ENCODE results near the gene MEST.
A peak's percentile ranks its signal among the peaks of the same experiment; 100 is the strongest.
"Not testable (repeated sequence)": the region's sequence is repeated elsewhere in the genome, so short reads cannot be mapped to it uniquely, and the experiment has no call there.

MEST gene

GRCh38 chr7:130486114-130486953, 5.6 kb upstream of the MEST start:
- DNase-seq = peak; percentile 92

DNA sequence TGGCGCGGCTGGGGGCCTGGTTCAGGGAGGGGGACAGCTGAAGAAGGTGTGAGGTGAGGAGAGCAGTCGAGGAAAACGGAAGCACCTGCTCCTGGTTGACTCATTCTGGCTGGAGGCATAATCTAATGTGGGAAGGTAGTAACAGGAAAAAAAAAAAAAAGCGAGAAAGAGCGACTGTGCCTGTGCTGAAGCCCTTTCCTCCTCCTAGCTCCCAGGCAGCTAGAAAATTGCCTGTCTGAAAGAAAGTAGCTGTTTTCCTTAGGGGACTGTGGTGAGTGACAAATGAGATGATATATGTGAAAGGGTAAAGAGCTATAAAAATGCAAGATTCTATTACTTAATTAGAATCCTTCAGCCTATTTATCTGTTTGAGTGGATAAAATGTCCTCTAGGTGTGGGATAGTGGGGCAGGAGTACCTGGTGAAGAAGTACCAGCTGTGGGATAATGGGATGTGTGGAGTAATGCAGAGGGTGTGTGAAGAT, 4.9 kb upstream of the MEST start:
- peak; percentile 49 for DNase-seq

- no peak for DNase-seq
Observed at GRCh38 chr7:130488392-130489139, 3.3 kb upstream of the MEST start.

DNA sequence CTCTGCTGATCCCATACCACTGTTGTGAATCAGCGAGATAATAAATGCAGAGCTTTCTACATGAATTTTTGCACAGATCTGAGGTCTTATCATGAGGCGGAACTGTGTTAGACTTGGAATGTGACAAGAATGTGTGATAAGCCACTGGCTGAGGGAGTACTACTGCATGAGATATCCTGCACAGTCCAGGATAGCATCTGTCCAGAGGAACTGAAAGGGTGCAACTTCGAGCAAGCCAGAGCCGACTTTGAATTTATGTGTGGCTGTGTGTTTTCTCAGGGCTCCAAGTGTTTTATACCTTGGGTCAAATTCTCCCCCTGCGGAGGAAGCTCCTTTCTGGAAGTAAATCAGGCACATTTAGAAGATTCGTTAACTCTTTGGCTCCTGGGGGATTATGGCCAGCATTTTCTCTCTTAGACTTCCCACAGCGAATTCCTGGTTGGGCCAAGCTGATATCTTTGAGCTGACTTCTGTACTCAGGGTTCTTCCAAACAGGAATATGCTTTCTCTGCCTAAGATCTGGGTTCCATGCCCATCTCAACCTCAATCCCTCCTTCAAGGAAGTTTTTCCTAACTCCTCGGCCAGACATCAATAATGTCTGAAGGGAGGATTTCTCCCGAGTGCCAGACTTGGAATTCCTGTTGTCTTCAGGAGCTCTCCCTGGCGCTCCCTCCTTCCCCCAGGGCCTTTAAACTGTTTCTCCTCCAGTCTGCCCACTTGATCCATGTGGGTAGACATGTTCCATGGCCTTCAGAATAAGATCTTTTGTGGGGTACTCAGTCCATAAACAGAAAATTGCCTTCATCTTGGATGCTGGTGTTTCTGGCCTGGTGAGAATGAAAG, 2.5 kb upstream of the MEST start:
- no peak for DNase-seq

- DNase-seq = no peak
Observed at GRCh38 chr7:130490311-130490791, 1.5 kb upstream of the MEST start.

GRCh38 chr7:130490888-130491804, 739 bp upstream of the MEST start:
- DNase-seq = no peak

- no peak for DNase-seq
Observed at GRCh38 chr7:130492523-130493274, 814 bp downstream of the MEST start.

DNA sequence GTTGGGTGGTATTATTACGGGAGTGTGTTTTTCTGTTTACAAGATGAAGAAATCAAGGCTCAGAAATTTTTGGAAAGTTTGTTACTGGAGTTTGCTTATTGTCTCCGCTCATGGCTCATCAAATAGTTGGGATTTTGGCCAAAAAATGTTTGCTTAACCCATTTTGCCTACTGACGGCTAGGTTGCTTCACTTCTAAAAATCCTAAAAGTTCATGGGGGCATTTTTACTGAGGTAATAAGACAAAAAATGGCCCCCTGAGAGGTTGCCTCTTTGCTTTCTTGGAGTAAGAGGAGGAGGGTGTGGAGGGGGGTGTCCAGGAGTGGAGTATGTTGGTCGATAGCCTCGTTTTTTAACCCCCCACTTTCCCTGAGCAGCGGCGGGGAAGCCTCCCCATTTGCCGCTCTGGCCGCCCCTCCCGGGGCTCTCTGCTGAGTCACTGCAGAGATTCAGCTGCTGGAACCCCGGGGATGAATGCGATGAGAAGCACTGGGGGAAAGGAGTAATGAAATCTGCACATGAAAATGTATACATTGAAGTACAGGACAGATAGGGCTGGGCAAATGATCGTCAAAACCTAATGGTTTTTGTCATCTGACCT, 1.5 kb downstream of the MEST start:
- DNase-seq = peak; percentile 11

- no peak for DNase-seq
Observed at GRCh38 chr7:130494431-130494858, 2.6 kb downstream of the MEST start.

- no peak for DNase-seq
Observed at GRCh38 chr7:130500463-130500862, 8.6 kb downstream of the MEST start.

DNA sequence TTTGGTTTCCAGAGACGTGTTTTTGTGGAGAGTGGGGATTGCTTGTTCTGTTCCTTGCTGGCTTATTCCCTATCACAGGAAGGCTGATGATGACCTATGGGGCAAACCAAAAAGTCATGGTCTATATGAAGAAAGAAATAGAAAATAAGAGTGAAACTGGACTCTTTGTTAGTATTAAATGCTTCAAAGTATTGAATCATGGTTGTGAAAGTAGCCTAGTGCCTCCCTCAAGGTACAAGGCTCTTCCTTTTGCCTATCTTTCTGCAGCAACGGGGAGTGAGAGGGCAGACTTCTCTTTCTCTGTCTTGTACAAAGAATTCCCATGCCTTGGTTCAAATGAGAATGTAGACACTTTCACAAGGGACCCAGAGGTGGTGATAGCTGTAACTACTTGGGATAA, 9.0 kb downstream of the MEST start:
- no peak for DNase-seq

- no peak for DNase-seq
Observed at GRCh38 chr7:130505753-130506152, 13.9 kb downstream of the MEST start.

DNA sequence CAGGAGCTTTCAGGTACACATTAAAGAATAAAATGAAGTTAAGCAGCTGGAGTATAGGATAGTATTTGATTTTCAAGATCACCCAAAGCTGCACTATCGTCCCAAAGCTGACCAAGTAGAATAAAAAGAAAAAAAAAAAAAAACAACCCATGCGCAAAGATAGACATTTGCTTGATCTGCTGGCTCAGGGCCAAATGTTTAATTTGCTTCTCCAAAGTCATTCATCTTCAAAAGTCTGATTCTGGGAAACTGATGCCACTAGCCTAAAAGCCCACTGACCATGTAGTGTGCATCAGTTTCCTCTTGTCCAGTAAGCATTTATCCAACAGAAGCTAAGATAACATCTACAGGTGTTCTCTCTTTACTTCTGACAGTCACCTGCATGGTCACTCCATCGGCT, 14.5 kb downstream of the MEST start:
- DNase-seq = no peak

DNA sequence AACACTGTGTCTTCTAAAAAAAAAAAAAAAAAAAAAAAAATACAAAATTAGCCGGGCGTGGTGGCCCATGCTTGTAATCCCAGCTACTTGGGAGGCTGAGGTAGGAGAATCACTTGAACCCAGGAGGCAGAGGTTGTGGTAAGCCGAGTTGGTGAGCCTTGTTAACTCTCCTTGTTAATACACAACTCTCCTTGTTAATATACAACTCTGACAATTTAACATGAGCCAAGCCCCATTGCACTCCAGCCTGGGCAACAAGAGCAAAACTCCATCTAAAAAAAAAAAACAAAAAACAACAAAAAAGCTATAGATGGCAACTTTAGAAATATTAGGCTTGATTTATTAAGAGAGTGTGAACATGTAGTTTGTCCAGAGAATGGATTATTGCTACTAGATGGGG, 20.2 kb downstream of the MEST start:
- DNase-seq = not testable (repeated sequence)

DNA sequence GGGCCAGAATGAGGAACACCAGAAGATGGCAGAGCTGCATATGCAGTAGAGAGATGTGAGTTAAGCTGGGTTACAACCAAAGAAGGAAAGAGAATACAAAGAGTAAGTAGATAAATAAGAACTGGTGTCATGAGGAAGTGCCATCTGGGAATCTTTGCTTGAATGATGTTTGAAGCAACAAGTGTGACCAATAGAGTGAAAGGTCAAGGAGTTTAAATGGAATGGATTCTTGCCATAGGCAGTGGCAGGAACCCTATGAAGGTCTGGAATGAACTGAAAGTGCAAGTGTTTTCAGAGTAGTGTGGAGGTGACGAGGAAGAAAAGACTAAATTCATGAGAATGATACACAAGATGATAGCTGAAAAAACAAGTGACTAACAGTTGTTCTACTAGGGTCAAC, 21.6 kb downstream of the MEST start:
- DNase-seq = no peak

GRCh38 chr7:130515315-130516040, 23.6 kb downstream of the MEST start:
- DNase-seq = no peak

- no peak for DNase-seq
Observed at GRCh38 chr7:130521258-130521951, 29.5 kb downstream of the MEST start.

DNA sequence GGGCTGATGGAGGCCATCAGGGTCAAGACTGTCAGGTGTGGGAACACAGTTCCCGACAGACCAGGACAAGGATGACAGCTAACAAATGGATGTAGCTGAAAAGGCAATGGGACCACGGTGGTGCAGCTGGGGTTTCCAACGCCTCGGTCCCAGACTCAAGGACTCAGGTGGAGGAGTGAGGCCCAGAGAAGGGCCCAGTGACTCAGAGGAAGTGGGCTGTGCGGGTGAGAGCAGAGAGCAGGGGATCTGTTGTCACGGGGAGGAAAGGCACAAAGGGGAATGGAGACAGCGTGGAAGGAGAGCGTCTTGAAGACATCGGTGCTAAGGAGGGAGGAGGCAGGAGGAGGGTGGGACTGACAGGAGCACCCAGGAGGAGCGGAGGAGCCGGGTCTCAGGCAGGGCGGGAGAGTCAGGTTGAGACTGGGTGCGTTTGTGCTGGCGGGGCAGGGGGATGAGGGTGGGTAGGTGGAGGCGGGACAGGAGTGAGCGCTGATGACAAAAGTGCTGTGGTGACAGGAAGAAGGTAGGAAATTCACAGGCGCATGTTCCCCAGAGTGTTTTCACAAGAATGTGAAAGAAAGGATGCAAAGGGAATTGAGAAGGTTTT, 31.7 kb downstream of the MEST start:
- DNase-seq = not testable (repeated sequence)

- no peak for DNase-seq
Observed at GRCh38 chr7:130524628-130525027, 32.7 kb downstream of the MEST start.

Measured in NCI-H345 (cell line).